H9 (cell line): Measurements from ENCODE around the gene FNDC3B. TPM values are rescaled to one million over a fixed set of nuclear protein-coding genes. Genes with fewer than 3 reads are reported as not detected.

Experiments
- DNase-seq: peaks from one replicate; pipeline ENCODE4 v3.0.0-alpha.2; 2017
- H2AFZ ChIP-seq: one replicate; pipeline ENCODE4 v1.6.1; 2013; ENCODE audit warnings: mild to moderate bottlenecking, low read length, control low read depth, moderate library complexity
- H2AK5ac ChIP-seq: 2 replicates; pipeline ENCODE4 v1.6.1; 2013; ENCODE audit warnings: low read length, control low read depth, mixed read lengths; ENCODE audit not compliant: insufficient read length
- H2BK120ac ChIP-seq: one replicate; pipeline ENCODE4 v1.6.1; 2013; ENCODE audit warnings: low read depth, mild to moderate bottlenecking, low read length, control low read depth, inconsistent platforms; ENCODE audit not compliant: poor library complexity, severe bottlenecking
- H2BK12ac ChIP-seq: 2 replicates; pipeline ENCODE4 v1.6.1; 2013; ENCODE audit warnings: low read length, control low read depth, mixed read lengths, low read depth; ENCODE audit not compliant: insufficient read length
- H2BK15ac ChIP-seq: 2 replicates; pipeline ENCODE4 v1.6.1; 2013; ENCODE audit warnings: low read depth, low read length, control low read depth
- H2BK20ac ChIP-seq: one replicate; pipeline ENCODE4 v1.6.1; 2013; ENCODE audit warnings: low read depth, mild to moderate bottlenecking, low read length, control low read depth, inconsistent platforms; ENCODE audit not compliant: poor library complexity, severe bottlenecking
- H2BK5ac ChIP-seq: 2 replicates; pipeline ENCODE4 v1.6.1; 2013; ENCODE audit warnings: low read length, control low read depth, mixed read lengths; ENCODE audit not compliant: insufficient read length
- H3K14ac ChIP-seq: 2 replicates; pipeline ENCODE4 v1.6.1; 2013; ENCODE audit warnings: low read length, control low read depth; ENCODE audit not compliant: insufficient read depth
- H3K18ac ChIP-seq: 2 replicates; pipeline ENCODE4 v1.6.1; 2013; ENCODE audit warnings: low read depth, mild to moderate bottlenecking, mixed read lengths, low read length, control low read depth; ENCODE audit not compliant: insufficient read length
- H3K23ac ChIP-seq: 2 replicates; pipeline ENCODE4 v1.6.1; 2013; ENCODE audit warnings: low read length, control low read depth, mixed read lengths, low read depth; ENCODE audit not compliant: insufficient read length
- H3K23me2 ChIP-seq: 2 replicates; pipeline ENCODE4 v1.6.1; 2013; ENCODE audit warnings: low read depth, mild to moderate bottlenecking, mixed read lengths, low read length, control low read depth; ENCODE audit not compliant: insufficient read length, poor library complexity, severe bottlenecking
- H3K27ac ChIP-seq: 2 replicates; pipeline ENCODE4 v1.5.1; 2013; ENCODE audit warnings: low read length, control low read depth, mixed read lengths, low read depth; ENCODE audit not compliant: insufficient read length
- H3K27me3 ChIP-seq: 2 replicates; pipeline ENCODE4 v1.6.1; 2013; ENCODE audit warnings: low read length, control low read depth, inconsistent platforms; ENCODE audit not compliant: insufficient read depth
- H3K4ac ChIP-seq: 2 replicates; pipeline ENCODE4 v1.6.1; 2013; ENCODE audit warnings: low read depth, mild to moderate bottlenecking, control low read depth, inconsistent platforms, low read length, moderate library complexity
- H3K4me1 ChIP-seq: 2 replicates; pipeline ENCODE4 v1.6.1; 2013; ENCODE audit warnings: low read length, control low read depth, inconsistent platforms; ENCODE audit not compliant: insufficient read depth
- H3K4me2 ChIP-seq: 2 replicates; pipeline ENCODE4 v1.6.1; 2013; ENCODE audit warnings: low read length, control low read depth, mixed read lengths; ENCODE audit not compliant: insufficient read length, insufficient read depth
- H3K56ac ChIP-seq: 2 replicates; pipeline ENCODE4 v1.6.1; 2013; ENCODE audit warnings: low read depth, mild to moderate bottlenecking, mixed read lengths, low read length, control low read depth; ENCODE audit not compliant: insufficient read length
- H3K79me1 ChIP-seq: 2 replicates; pipeline ENCODE4 v1.6.1; 2013; ENCODE audit warnings: low read depth, mild to moderate bottlenecking, moderate library complexity, low read length, control low read depth, inconsistent platforms; ENCODE audit not compliant: insufficient read depth, poor library complexity, severe bottlenecking
- H3K79me2 ChIP-seq: 2 replicates; pipeline ENCODE4 v1.6.1; 2013; ENCODE audit warnings: low read length, control low read depth, inconsistent platforms; ENCODE audit not compliant: insufficient read depth
- H3K9ac ChIP-seq: 2 replicates; pipeline ENCODE4 v1.6.1; 2013; ENCODE audit warnings: low read length, control low read depth, mixed read lengths; ENCODE audit not compliant: insufficient read length; ENCODE audit errors: extremely low read depth
- H3K9me3 ChIP-seq: one replicate; pipeline ENCODE4 v1.6.1; 2013; ENCODE audit warnings: low read depth, low read length, inconsistent platforms; ENCODE audit not compliant: control insufficient read depth
- H3T11ph ChIP-seq: one replicate; pipeline ENCODE4 v1.6.1; 2013; ENCODE audit warnings: mild to moderate bottlenecking, low read length, control low read depth, inconsistent platforms
- H4K20me1 ChIP-seq: one replicate; pipeline ENCODE4 v1.6.1; 2013; ENCODE audit not compliant: control insufficient read depth, insufficient read length, insufficient read depth
- H4K5ac ChIP-seq: 2 replicates; pipeline ENCODE4 v1.6.1; 2013; ENCODE audit warnings: low read depth, mild to moderate bottlenecking, mixed read lengths, low read length, control low read depth; ENCODE audit not compliant: insufficient read length
- H4K8ac ChIP-seq: replicated peaks from 2 replicates; pipeline ENCODE4 v1.6.1; 2013; ENCODE audit warnings: low read length, control low read depth, mixed read lengths, low read depth; ENCODE audit not compliant: insufficient read length
- H4K91ac ChIP-seq: 2 replicates; pipeline ENCODE4 v1.6.1; 2013; ENCODE audit warnings: low read depth, mild to moderate bottlenecking, moderate library complexity, mixed read lengths, low read length, control low read depth; ENCODE audit not compliant: insufficient read length
- H3K27ac Mint-ChIP-seq, 3 experiments: 2 replicates in 2 of 3; 3 replicates in 1 of 3; pipeline ENCODE4 v1.8.0; 2020 to 2021; ENCODE audit warnings: mixed read lengths in 3 of 3, mild to moderate bottlenecking in 1 of 3, moderate library complexity in 1 of 3
- H3K27me3 Mint-ChIP-seq: 2 replicates; pipeline ENCODE4 v1.8.0; 2021; ENCODE audit warnings: low read depth, mild to moderate bottlenecking, moderate library complexity, mixed read lengths
- H3K36me3 Mint-ChIP-seq, 3 experiments: 2 replicates in 2 of 3; 3 replicates in 1 of 3; pipeline ENCODE4 v1.8.0; 2020 to 2021; ENCODE audit warnings: low read depth in 3 of 3, mixed read lengths in 3 of 3; ENCODE audit not compliant: insufficient read depth in 1 of 3
- H3K4me1 Mint-ChIP-seq, 2 experiments: 2 replicates each; pipeline ENCODE4 v1.8.0; 2020; ENCODE audit warnings: mixed read lengths in 2 of 2
- H3K4me3 Mint-ChIP-seq, 2 experiments: 2 replicates in 1 of 2; 3 replicates in 1 of 2; pipeline ENCODE4 v1.8.0; 2020 to 2021; ENCODE audit warnings: mild to moderate bottlenecking in 2 of 2, mixed read lengths in 2 of 2, moderate library complexity in 1 of 2
- H3K9me3 Mint-ChIP-seq, 2 experiments: 2 replicates in 1 of 2; 3 replicates in 1 of 2; pipeline ENCODE4 v1.8.0; 2020; ENCODE audit warnings: mild to moderate bottlenecking in 2 of 2, mixed read lengths in 2 of 2, moderate library complexity in 1 of 2
- CTCF ChIP-seq: fragments of 200-600 bp; sonication (generic); conservative IDR thresholded peaks from 3 replicates; pipeline ENCODE4 v1.8.0; 2021; ENCODE audit warnings: antibody characterized with exemption, mild to moderate bottlenecking
- WGBS: extraction: QIAGEN DNeasy Blood & Tissue Kit; methylation state at CpG from one replicate; pipeline ENCODE4 v1.1.7; 2013; ENCODE audit warnings: missing lambda C conversion rate, low lambda C conversion rate, mixed read lengths; ENCODE audit not compliant: insufficient read length; ENCODE audit errors: extremely low coverage; 5-methylcytosine and 5-hydroxymethylcytosine counted together
- total RNA-seq: library from RNA; stranded (reverse); gene quantifications from 2 replicates; pipeline ENCODE4 v1.2.1, GENCODE V29; 2021

The FNDC3B gene
- total RNA-seq, 1 experiment from 2014 or later = 43.8 TPM

GRCh38 chr3:172040078-172040980 lies 951 bp downstream of the FNDC3B start:
- Histone ChIP-seq H2BK20ac (no peak overlapping the region), H3K18ac (peak overlapping the region; percentile 83), H3K9ac (peak overlapping the region; percentile 77), H3K4me2 (peak overlapping the region; percentile 84), H3K23me2 (peaks cover 13% of the 10 kb centered on the region), H2BK120ac (peak overlapping the region; percentile 39), H4K8ac (no peak overlapping the region), H3K14ac (peak overlapping the region; percentile 89; the same call in 1 of the 2 replicates), H2BK15ac (no peak overlapping the region), H3K9me3 (no peaks in the 10 kb centered on the region), H4K5ac (no peak overlapping the region), H3K56ac (no peak overlapping the region), H3K79me1 (no peaks in the 10 kb centered on the region), H3K27ac (no peak overlapping the region), H2BK12ac (no peak overlapping the region), H3K27me3 (no peaks in the 10 kb centered on the region), H4K20me1 (no peaks in the 10 kb centered on the region), H2AFZ (no peak overlapping the region), H3K4me1 (peaks cover 2% of the 10 kb centered on the region; the same call in 1 of the 2 replicates), H3K23ac (no peak overlapping the region), H2BK5ac (no peak overlapping the region), H4K91ac (peak overlapping the region; percentile 86), H2AK5ac (no peak overlapping the region), H3T11ph (no peak overlapping the region), H3K79me2 (peaks cover 20% of the 10 kb centered on the region; the same call in 1 of the 2 replicates), H3K4ac (no peak overlapping the region; the same call in 1 of the 2 replicates)
- no peaks in the 10 kb centered on the region; the same call in 1 of the 2 replicates for H3K27me3 Mint-ChIP-seq
- H3K9me3 Mint-ChIP-seq = no peaks in the 10 kb centered on the region; a peak in 2 of 5 replicates
- H3K4me3 Mint-ChIP-seq = peak overlapping the region; percentile 87 to 94
- TF ChIP-seq CTCF = peak; percentile 37; the same call in 2 of the 3 replicates
- peak; percentile 75 for DNase-seq
- H3K36me3 Mint-ChIP-seq = peaks cover 0 to 5% (median 0%) of the 10 kb centered on the region in 3 experiments; a peak in 3 of 7 replicates
- H3K27ac Mint-ChIP-seq = peak overlapping the region in 1 of 3 experiments; percentile 92; a peak in 2 of 7 replicates
- peaks cover 39 to 47% of the 10 kb centered on the region in 2 experiments for H3K4me1 Mint-ChIP-seq
- no CpG with 5 or more reads among the region's 103 CpGs for WGBS
